ENCODE data around the gene MRAP. TPM values are rescaled to one million over a fixed set of nuclear protein-coding genes. Genes with fewer than 3 reads are reported as not detected.

Gene MRAP
- polyA plus RNA-seq, 1 donor from 2014 or later, result not detected

- H3K9me2 ChIP-seq (ENCODE audit: insufficient read depth, low read length), result no peaks in the 10 kb centered on the region
- no peak for TF ChIP-seq EP300 (conservative IDR thresholded peaks at IDR 0.05; ENCODE audit: poor library complexity, severe bottlenecking)
- TF ChIP-seq EZH2 (IDR thresholded peaks at IDR 0.05; ENCODE audit: borderline replicate concordance, insufficient read depth, low read length, poor library complexity, severe bottlenecking), result no peak
- TF ChIP-seq CTCF (IDR thresholded peaks at IDR 0.05; ENCODE audit: poor library complexity, severe bottlenecking), result no peak
- no peak for TF ChIP-seq MXI1 (conservative IDR thresholded peaks at IDR 0.05; ENCODE audit: poor library complexity, severe bottlenecking)
- TF ChIP-seq RAD21 (conservative IDR thresholded peaks at IDR 0.05), result no peak
- no peak for TF ChIP-seq POLR2AphosphoS5 (IDR thresholded peaks at IDR 0.05)
- no peak for TF ChIP-seq SMC3 (conservative IDR thresholded peaks at IDR 0.05; ENCODE audit: poor library complexity)
- no peaks in the 10 kb centered on the region for H3F3A ChIP-seq (ENCODE audit: insufficient read depth, low read length, poor library complexity, severe bottlenecking)
- no peaks in the 10 kb centered on the region for H4K20me1 ChIP-seq (ENCODE audit: insufficient read depth)
- no peak overlapping the region for H3K4me2 ChIP-seq (ENCODE audit: low read length)
- no peak overlapping the region for H2AFZ ChIP-seq (ENCODE audit: low read depth, low read length)
- no peaks in the 10 kb centered on the region for H3K36me3 ChIP-seq (ENCODE audit: insufficient read depth, low read length)
- no peak overlapping the region for H3K27ac ChIP-seq (ENCODE audit: low read length)
- no peak overlapping the region for H3K9ac ChIP-seq (ENCODE audit: low read length)
- no peaks in the 10 kb centered on the region for H3K79me2 ChIP-seq (replicated peaks; ENCODE audit: insufficient read depth, low read length)
- no peaks in the 10 kb centered on the region for H3K9me3 ChIP-seq (ENCODE audit: low read length)
- H3K27me3 ChIP-seq (ENCODE audit: insufficient read depth, low read depth, low read length), result no peaks in the 10 kb centered on the region
- H3K4me3 ChIP-seq (ENCODE audit: low read length), result no peak overlapping the region
Measured at GRCh38 chr21:32315511-32316281, 17.0 kb downstream of the MRAP start.

GRCh38 chr21:32316361-32317215 lies 17.9 kb downstream of the MRAP start:
- H3K4me3 ChIP-seq (ENCODE audit: low read length), result no peak overlapping the region
- H3K36me3 ChIP-seq (ENCODE audit: insufficient read depth, low read length), result no peaks in the 10 kb centered on the region
- H3F3A ChIP-seq (ENCODE audit: insufficient read depth, low read length, poor library complexity, severe bottlenecking), result no peaks in the 10 kb centered on the region
- no peaks in the 10 kb centered on the region for H4K20me1 ChIP-seq (ENCODE audit: insufficient read depth)
- H3K9ac ChIP-seq (ENCODE audit: low read length), result no peak overlapping the region
- TF ChIP-seq MXI1 (conservative IDR thresholded peaks at IDR 0.05; ENCODE audit: poor library complexity, severe bottlenecking), result no peak
- TF ChIP-seq TAF1 (IDR thresholded peaks at IDR 0.05; ENCODE audit: low read depth), result no peak
- TF ChIP-seq SMC3 (conservative IDR thresholded peaks at IDR 0.05; ENCODE audit: poor library complexity), result no peak
- TF ChIP-seq POLR2AphosphoS5 (IDR thresholded peaks at IDR 0.05), result no peak
- TF ChIP-seq REST (IDR thresholded peaks at IDR 0.05; ENCODE audit: borderline replicate concordance), result no peak
- H3K4me2 ChIP-seq (ENCODE audit: low read length), result no peak overlapping the region
- no peaks in the 10 kb centered on the region for H3K9me2 ChIP-seq (ENCODE audit: insufficient read depth, low read length)
- H3K27me3 ChIP-seq (ENCODE audit: insufficient read depth, low read depth, low read length), result no peaks in the 10 kb centered on the region
- H3K79me2 ChIP-seq (replicated peaks; ENCODE audit: insufficient read depth, low read length), result no peaks in the 10 kb centered on the region
- no peaks in the 10 kb centered on the region for H3K9me3 ChIP-seq (ENCODE audit: low read length)
- H2AFZ ChIP-seq (ENCODE audit: low read depth, low read length), result no peak overlapping the region
- no peak overlapping the region for H3K27ac ChIP-seq (ENCODE audit: low read length)

Measured in neural cell (in vitro differentiated cells).